Measurements from ENCODE around the gene RGS2.
A peak's percentile ranks its signal among the peaks of the same experiment; 100 is the strongest.

Gene RGS2

DNA sequence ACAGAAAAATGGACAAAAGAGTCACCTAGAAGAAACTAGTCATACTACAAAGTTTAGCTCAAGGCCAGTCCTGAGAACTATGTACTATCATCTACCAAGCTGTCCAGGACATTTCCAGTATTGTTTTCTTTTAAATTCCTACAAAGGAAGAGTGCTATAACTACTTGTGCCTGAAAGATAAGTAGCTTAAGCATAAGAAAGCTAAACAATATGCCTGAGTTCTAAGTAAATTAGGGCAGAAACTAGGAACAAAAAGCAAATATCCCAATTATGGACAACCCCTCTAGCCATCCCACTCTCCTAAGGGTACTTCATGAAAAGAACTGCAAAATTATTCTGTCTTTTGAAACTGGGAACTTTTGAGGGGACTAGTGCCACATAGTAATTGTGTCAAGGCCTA lies 5.3 kb upstream of the RGS2 start:
- no peak for DNase-seq (ENCODE audit: low spot score)
- Histone ChIP-seq H3K4me3 (no peak overlapping the region), H3K27ac (no peak overlapping the region)
- TF ChIP-seq, protein P1, sequence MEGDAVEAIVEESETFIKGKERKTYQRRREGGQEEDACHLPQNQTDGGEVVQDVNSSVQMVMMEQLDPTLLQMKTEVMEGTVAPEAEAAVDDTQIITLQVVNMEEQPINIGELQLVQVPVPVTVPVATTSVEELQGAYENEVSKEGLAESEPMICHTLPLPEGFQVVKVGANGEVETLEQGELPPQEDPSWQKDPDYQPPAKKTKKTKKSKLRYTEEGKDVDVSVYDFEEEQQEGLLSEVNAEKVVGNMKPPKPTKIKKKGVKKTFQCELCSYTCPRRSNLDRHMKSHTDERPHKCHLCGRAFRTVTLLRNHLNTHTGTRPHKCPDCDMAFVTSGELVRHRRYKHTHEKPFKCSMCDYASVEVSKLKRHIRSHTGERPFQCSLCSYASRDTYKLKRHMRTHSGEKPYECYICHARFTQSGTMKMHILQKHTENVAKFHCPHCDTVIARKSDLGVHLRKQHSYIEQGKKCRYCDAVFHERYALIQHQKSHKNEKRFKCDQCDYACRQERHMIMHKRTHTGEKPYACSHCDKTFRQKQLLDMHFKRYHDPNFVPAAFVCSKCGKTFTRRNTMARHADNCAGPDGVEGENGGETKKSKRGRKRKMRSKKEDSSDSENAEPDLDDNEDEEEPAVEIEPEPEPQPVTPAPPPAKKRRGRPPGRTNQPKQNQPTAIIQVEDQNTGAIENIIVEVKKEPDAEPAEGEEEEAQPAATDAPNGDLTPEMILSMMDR (IDR thresholded peaks at IDR 0.05) = no peak

DNA sequence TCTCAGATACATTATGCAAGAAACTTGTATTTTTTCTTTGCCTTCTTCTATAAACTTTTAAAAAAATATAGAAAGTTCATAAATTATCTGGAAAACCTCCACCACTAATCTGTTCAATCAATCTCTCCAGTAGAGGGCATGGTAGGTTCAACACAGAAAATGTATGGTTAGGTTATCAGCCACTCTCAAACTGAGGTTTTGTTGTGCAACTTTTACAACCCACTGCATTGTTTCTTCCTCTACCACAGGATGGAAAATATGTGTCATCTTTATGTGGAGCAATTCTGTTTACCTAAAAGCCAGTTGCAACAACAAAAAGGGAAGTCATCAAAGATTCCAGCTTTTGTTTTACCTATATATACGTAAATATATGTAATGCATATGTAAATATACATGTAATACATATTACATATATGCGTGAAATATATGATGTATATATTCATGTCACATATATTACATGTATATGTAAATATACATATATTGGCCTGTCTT lies 3.0 kb upstream of the RGS2 start:
- TF ChIP-seq, protein P1 (IDR thresholded peaks at IDR 0.05) = no peak
- DNase-seq (ENCODE audit: low spot score) = no peak
- H3K27ac ChIP-seq = no peak overlapping the region
- H3K4me3 ChIP-seq = no peak overlapping the region

DNA sequence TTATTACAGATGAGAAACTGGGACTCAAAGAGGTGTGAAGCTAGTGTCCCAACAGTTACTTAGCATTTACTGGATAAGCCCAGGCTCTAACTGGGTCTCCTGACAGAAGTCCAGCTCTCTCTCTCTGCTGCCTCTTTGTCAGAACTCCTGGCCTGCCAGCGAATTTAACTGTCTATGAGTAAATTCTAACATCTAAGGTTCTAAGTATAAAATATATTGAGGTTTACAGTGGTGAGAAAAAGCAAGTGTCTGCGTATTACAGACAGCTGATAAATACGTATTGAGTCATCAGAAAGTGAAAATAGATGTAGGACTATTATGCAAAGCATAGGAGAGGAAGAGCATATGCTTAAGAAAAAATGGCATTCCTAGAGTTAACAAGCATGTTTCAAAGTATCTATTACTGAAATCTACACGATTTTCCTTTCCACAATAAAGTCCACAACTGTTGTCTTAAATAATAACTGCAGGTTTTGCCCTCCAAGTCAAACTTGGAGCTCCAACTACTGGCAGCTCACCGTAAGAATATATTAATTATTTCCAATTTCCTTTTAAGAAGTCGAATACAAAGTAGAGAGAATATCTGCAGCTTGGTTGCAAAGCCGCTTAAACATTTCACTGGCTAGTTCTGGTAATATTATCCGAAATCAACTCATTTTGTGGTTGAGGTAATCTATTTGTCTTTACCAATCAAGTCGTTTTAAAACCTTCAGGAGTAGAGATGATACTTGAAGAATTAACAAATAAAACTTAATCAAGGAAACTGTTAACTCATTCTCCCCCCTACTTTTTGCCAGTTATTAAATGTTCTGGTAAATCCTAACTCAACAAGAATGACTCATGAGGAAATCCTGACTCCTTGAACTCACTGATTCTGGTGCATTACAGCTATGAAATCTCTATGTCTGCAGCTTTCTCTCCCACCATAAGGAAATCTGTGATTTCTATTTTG lies 1.4 kb upstream of the RGS2 start:
- TF ChIP-seq, protein P1 (IDR thresholded peaks at IDR 0.05) = no peak
- Histone ChIP-seq H3K4me3 (peak overlapping the region; percentile 72), H3K27ac (peak overlapping the region; percentile 89)
- no peak for DNase-seq (ENCODE audit: low spot score)

DNA sequence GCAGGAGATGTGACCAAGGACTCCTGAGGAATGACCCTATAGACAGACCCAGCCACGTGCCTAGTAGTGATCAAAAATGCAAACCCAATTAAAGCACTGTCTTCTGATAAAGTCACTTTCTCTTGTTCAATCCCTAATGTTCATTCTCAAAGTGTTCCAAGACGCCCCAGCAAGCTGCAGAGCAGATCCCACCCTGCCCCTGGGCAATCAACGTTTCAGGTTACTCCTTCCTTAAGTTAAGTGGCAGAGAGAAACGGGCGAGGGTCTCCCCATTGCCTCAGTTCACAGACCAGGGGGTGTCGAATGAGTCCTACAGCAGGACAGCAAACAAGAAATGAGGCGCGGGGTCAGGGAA lies 699 bp upstream of the RGS2 start:
- DNase-seq (ENCODE audit: low spot score) = no peak
- Histone ChIP-seq H3K27ac (peak overlapping the region; percentile 89), H3K4me3 (peak overlapping the region; percentile 72)
- TF ChIP-seq, protein P1 (IDR thresholded peaks at IDR 0.05) = no peak

DNA sequence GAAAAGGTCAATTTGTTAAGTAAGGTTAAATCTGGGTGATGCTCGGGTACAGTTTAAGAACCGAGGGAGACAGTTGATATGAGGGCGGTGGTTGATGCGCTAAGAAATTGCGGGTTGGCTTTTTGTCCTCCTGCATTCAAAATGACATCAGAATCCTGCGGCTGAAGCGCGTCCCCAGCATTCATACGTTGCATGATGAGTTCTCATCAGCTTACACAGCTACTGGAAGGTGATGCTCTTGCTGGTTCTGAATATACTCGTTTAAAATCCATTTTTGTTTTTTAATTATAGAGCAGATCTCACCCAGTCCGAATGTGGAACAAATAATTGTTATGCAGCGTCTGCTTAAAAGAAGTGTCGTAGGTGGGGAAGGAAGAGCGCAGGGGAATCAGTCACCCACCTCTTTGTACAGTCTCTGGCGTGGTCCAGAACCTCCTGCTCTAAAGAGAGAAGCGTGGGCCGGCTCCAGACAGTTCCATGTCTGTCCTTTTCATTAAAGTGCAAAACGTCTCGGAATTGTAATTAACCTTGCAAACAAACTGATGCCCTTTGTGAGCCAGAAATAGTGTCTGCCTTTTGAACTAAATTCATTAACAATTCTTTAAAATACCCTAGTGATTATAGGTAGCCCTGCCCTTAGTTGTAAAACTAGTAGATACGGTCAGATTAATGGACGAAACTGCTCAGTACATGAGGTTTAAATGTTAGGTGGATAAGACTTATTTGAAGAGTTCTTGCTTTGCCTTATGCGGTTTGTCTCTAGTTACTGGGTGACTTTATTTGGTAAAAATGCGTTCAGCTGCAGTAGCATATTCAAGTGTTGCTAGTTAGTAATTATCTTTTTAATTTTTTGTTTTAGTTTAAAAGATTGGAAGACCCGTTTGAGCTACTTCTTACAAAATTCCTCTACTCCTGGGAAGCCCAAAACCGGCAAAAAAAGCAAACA lies 741 bp downstream of the RGS2 start:
- DNase-seq (ENCODE audit: low spot score) = peak; percentile 78
- TF ChIP-seq, protein P1 (IDR thresholded peaks at IDR 0.05) = no peak
- peak overlapping the region; percentile 72 for H3K4me3 ChIP-seq
- peak overlapping the region; percentile 89 for H3K27ac ChIP-seq

DNA sequence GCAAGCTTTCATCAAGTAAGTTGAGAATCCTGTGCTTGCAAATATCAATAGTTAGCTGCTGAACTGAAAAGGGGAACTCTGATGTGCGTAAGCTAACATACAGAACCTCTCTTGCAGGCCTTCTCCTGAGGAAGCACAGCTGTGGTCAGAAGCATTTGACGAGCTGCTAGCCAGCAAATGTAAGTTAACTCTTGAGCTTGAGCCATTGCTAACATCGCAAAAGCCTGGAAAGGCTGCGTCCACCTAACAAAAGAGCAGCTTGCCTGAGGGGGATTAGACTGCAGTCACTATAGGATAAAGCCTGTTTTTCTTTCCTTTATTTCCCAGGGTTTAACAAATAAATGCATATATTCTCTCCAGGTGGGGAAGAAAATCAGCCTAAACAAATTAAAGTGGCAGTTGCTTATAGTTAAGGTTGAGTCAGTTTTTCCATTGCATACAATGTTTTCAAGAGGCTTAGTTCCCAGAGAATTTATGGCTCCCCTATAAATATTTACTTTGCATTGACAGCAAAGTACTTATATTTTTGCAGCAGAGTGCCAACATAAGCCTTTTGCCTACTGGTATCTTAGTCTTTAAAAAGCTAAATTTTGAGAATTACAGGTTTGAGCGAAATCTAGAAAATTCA lies 1.5 kb downstream of the RGS2 start:
- H3K27ac ChIP-seq = peak overlapping the region; percentile 89
- peak overlapping the region; percentile 72 for H3K4me3 ChIP-seq
- no peak for DNase-seq (ENCODE audit: low spot score)
- TF ChIP-seq, protein P1 (IDR thresholded peaks at IDR 0.05) = no peak

All from coronary artery (tissue), 2 donors.